ENCODE measurements around the gene SLC4A5.

DNA sequence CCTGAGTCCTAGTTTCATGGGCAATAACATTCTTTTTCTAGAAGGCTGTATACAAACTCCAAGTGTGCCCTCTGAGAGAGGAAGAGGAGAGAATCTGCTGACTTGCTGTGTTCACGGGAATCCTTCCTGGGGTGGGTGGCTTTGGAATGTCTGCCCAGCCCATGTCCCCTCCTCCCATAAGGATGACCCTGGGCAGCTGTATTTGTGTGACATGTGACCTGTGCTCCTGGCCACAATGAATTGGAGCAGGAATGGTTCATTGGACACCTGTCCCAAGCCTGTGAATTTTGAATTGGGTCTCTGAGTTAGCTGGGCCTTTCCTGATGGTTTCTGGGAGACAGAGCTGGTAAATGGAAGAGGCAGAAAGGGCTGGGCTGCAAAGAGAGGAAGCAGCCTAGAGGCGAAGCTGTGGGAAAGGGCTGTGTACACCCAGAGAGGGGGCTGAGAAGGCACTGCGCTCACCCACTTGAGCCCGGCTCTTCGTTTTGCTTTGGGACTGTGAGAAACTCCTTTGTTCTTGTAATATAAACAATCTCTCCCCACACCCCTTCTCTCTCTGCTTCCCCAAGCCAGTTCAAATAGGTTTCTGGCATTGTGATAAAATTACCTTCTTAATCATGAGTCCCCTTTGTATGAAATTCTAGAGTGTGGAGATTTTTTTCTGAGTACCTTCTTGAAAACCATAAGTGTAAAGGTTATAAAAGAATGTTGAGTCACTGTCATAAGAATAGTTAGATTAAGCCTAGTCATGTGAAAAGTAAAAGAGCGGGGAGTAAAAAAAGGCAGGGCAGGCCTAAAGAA is 49.8 kb downstream of the SLC4A5 start:
- TF ChIP-seq CTCF (conservative IDR thresholded peaks at IDR 0.05) = no peak
- no peak for TF ChIP-seq ZFX (IDR thresholded peaks at IDR 0.05)
